GM19372 (cell line): ENCODE results near the gene CCNDBP1.
"Not testable (repeated sequence)": the region's sequence is repeated elsewhere in the genome, so short reads cannot be mapped to it uniquely, and the experiment has no call there.

Experiments
- ATAC-seq: cut with Tn5 transposase; IDR thresholded peaks from one replicate; pipeline ENCODE4 v1.9.1; 2021; ENCODE audit warnings: mild to moderate bottlenecking, low read depth, moderate library complexity; ENCODE audit not compliant: unreplicated experiment

CCNDBP1 gene

GRCh38 chr15:43214169-43214568, 29.0 kb downstream of the CCNDBP1 start:
- ATAC-seq: no peak

- ATAC-seq: no peak
Observed at GRCh38 chr15:43214592-43215295, 29.5 kb downstream of the CCNDBP1 start.

GRCh38 chr15:43215961-43216360, 30.8 kb downstream of the CCNDBP1 start:
- no peak for ATAC-seq

GRCh38 chr15:43218908-43219706, 33.9 kb downstream of the CCNDBP1 start:
- no peak for ATAC-seq

- no peak for ATAC-seq
Observed at GRCh38 chr15:43219929-43220928, 35.0 kb downstream of the CCNDBP1 start.

- no peak for ATAC-seq
Observed at GRCh38 chr15:43220991-43221403, 35.8 kb downstream of the CCNDBP1 start, which contains the start of gene EPB42. Gene EPB42 (minus strand): TSS chr15:43221018. CDS start chr15:43220825, 193 bp downstream.

GRCh38 chr15:43221422-43221821, 36.2 kb downstream of the CCNDBP1 start:
- ATAC-seq: no peak

GRCh38 chr15:43225201-43225949, 40.2 kb downstream of the CCNDBP1 start:
- no peak for ATAC-seq

- ATAC-seq: not testable (repeated sequence)
Observed at GRCh38 chr15:43225950-43226255, 40.7 kb downstream of the CCNDBP1 start.

- no peak for ATAC-seq
Observed at GRCh38 chr15:43226436-43227305, 41.5 kb downstream of the CCNDBP1 start.

- no peak for ATAC-seq
Observed at GRCh38 chr15:43229977-43230376, 44.8 kb downstream of the CCNDBP1 start.

- no peak for ATAC-seq
Observed at GRCh38 chr15:43230640-43231115, 45.5 kb downstream of the CCNDBP1 start.

- no peak for ATAC-seq
Observed at GRCh38 chr15:43232289-43232874, 47.2 kb downstream of the CCNDBP1 start.

GRCh38 chr15:43235536-43235935, 50.3 kb downstream of the CCNDBP1 start:
- no peak for ATAC-seq

- no peak for ATAC-seq
Observed at GRCh38 chr15:43237842-43238470, 52.8 kb downstream of the CCNDBP1 start.

- ATAC-seq: no peak
Observed at GRCh38 chr15:43238671-43239131, 53.5 kb downstream of the CCNDBP1 start.

- ATAC-seq: no peak
Observed at GRCh38 chr15:43239732-43240491, 54.7 kb downstream of the CCNDBP1 start.
